H1 (cell line): ENCODE results near the gene CFHR3. TPM values are rescaled to one million over a fixed set of nuclear protein-coding genes. Genes with fewer than 3 reads are reported as not detected.
"Not testable (repeated sequence)": the region's sequence is repeated elsewhere in the genome, so short reads cannot be mapped to it uniquely, and the experiment has no call there.

Experiments used
- CTCF ChIA-PET: fragments of 300-600 bp; sonication (Branson Sonifier 250); formaldehyde crosslinking; loops from one replicate; lab custom pipeline; 2021; ENCODE audit not compliant: partially characterized antibody; lab: Charles Lee
- POLR2A ChIA-PET: fragments of 300-600 bp; sonication (Branson Sonifier 250); formaldehyde crosslinking; loops from one replicate; lab custom pipeline; 2021; ENCODE audit warnings: inconsistent platforms; ENCODE audit not compliant: partially characterized antibody; lab: Charles Lee
- DNase-seq, 2 experiments: peaks; one replicate each; pipeline versions ENCODE4 v3.0.0 to v3.0.0-alpha.2; 2010 to 2022; ENCODE audit warnings: low spot score in 2 of 2, low read depth in 1 of 2, mixed read lengths in 1 of 2
- FAIRE-seq: peaks from 2 replicates; lab custom pipeline; 2011; peaks lifted over from hg19 to GRCh38; lab: Jason Lieb, UNC
- H2AFZ ChIP-seq: 2 replicates; pipeline ENCODE4 v1.8.1; 2012; ENCODE audit warnings: low read length, inconsistent platforms
- H2AK5ac ChIP-seq: 2 replicates; pipeline ENCODE4 v1.6.1; 2013; ENCODE audit warnings: low read depth, low read length
- H2BK120ac ChIP-seq: replicated peaks from 2 replicates; pipeline ENCODE3; 2013; ENCODE audit warnings: low read depth, low read length, inconsistent platforms
- H2BK12ac ChIP-seq: 2 replicates; pipeline ENCODE4 v1.6.1; 2013; ENCODE audit warnings: low read depth, low read length
- H2BK15ac ChIP-seq: 2 replicates; pipeline ENCODE4 v1.6.1; 2013; ENCODE audit warnings: low read length
- H2BK20ac ChIP-seq: 2 replicates; pipeline ENCODE4 v1.6.1; 2013; ENCODE audit warnings: low read length
- H2BK5ac ChIP-seq: 2 replicates; pipeline ENCODE4 v1.6.1; 2013; ENCODE audit warnings: low read depth, low read length
- H3K14ac ChIP-seq: 2 replicates; pipeline ENCODE4 v1.6.1; 2013; ENCODE audit warnings: inconsistent platforms; ENCODE audit not compliant: insufficient read length
- H3K18ac ChIP-seq: 2 replicates; pipeline ENCODE4 v1.6.1; 2013; ENCODE audit warnings: low read length; ENCODE audit errors: extremely low read depth
- H3K23ac ChIP-seq: 2 replicates; pipeline ENCODE4 v1.6.1; 2013; ENCODE audit warnings: inconsistent platforms; ENCODE audit not compliant: insufficient read length
- H3K23me2 ChIP-seq: 2 replicates; pipeline ENCODE4 v1.6.1; 2013; ENCODE audit warnings: low read depth, low read length
- H3K27ac ChIP-seq: 2 replicates; pipeline ENCODE4 v1.6.1; 2011; ENCODE audit warnings: low read depth, low read length, inconsistent platforms
- H3K27me3 ChIP-seq, 4 experiments: replicated peaks in 1 of 4; 1 replicate in 1 of 4; 2 replicates in 3 of 4; pipeline versions ENCODE4 v1.6.1 to v1.8.1; 2011 to 2013; ENCODE audit warnings: low read length in 3 of 4, mild to moderate bottlenecking in 3 of 4, inconsistent platforms in 2 of 4, mixed read lengths in 2 of 4, moderate library complexity in 1 of 4; ENCODE audit not compliant: control insufficient read depth in 3 of 4, insufficient read depth in 3 of 4; ENCODE audit errors: extremely low read depth in 1 of 4
- H3K36me3 ChIP-seq, 4 experiments: 2 replicates each; pipeline versions ENCODE4 v1.6.1 to v1.8.1; 2011 to 2013; ENCODE audit warnings: mild to moderate bottlenecking in 4 of 4, low read length in 3 of 4, moderate library complexity in 2 of 4, control low read depth in 1 of 4, inconsistent platforms in 1 of 4; ENCODE audit not compliant: insufficient read depth in 4 of 4, control insufficient read depth in 2 of 4
- H3K4ac ChIP-seq: replicated peaks from 2 replicates; pipeline ENCODE3; 2013; ENCODE audit warnings: low read length, low read depth, mixed read lengths, inconsistent platforms; ENCODE audit not compliant: insufficient read length
- H3K4me1 ChIP-seq, 4 experiments: replicated peaks in 1 of 4; 1 replicate in 1 of 4; 2 replicates in 3 of 4; pipeline versions ENCODE4 v1.6.1 to v1.8.1; 2011 to 2013; ENCODE audit warnings: low read length in 3 of 4, inconsistent platforms in 2 of 4, mixed read lengths in 1 of 4; ENCODE audit not compliant: insufficient read depth in 4 of 4, control insufficient read depth in 3 of 4
- H3K4me2 ChIP-seq, 2 experiments: 2 replicates each; pipeline versions ENCODE4 v1.6.1 to v1.8.1; 2011 to 2013; ENCODE audit warnings: low read depth in 2 of 2, low read length in 2 of 2, control low read depth in 1 of 2, inconsistent platforms in 1 of 2, mild to moderate bottlenecking in 1 of 2; ENCODE audit not compliant: insufficient read depth in 1 of 2
- H3K4me3 ChIP-seq, 4 experiments: fragments of 200-600, 300-600 bp in 1 of 4; sonication (generic), shearing (Covaris generic), sonication (Bioruptor Twin) in 1 of 4; 2 replicates each; pipeline versions ENCODE4 v1.5.1 to v1.8.1; 2011 to 2016; ENCODE audit warnings: low read length in 4 of 4, low read depth in 3 of 4, control low read depth in 2 of 4, inconsistent platforms in 2 of 4, mild to moderate bottlenecking in 2 of 4, mixed read lengths in 1 of 4, moderate library complexity in 1 of 4; ENCODE audit not compliant: insufficient read depth in 2 of 4; ENCODE audit errors: extremely low read depth in 1 of 4
- H3K56ac ChIP-seq: replicated peaks from 2 replicates; pipeline ENCODE3; 2013; ENCODE audit warnings: low read depth, mild to moderate bottlenecking, mixed read lengths, low read length, inconsistent platforms; ENCODE audit not compliant: insufficient read length
- H3K79me1 ChIP-seq: 2 replicates; pipeline ENCODE4 v1.6.1; 2013; ENCODE audit warnings: low read depth, low read length, control low read depth
- H3K79me2 ChIP-seq, 2 experiments: 2 replicates each; pipeline versions ENCODE4 v1.6.1 to v1.8.1; 2012 to 2013; ENCODE audit warnings: low read length in 2 of 2, mild to moderate bottlenecking in 2 of 2, inconsistent platforms in 1 of 2; ENCODE audit not compliant: insufficient read depth in 2 of 2, control insufficient read depth in 1 of 2
- H3K9ac ChIP-seq, 4 experiments: replicated peaks in 1 of 4; 1 replicate in 1 of 4; 2 replicates in 3 of 4; pipeline versions ENCODE4 v1.6.1 to v1.8.1; 2011 to 2013; ENCODE audit warnings: low read depth in 3 of 4, low read length in 3 of 4, control low read depth in 2 of 4, mild to moderate bottlenecking in 2 of 4, moderate library complexity in 2 of 4, inconsistent platforms in 1 of 4; ENCODE audit errors: extremely low read depth in 1 of 4
- H3K9me3 ChIP-seq, 2 experiments: 2 replicates each; pipeline versions ENCODE4 v1.6.1 to v1.8.1; 2012 to 2013; ENCODE audit warnings: mild to moderate bottlenecking in 2 of 2, moderate library complexity in 2 of 2, control low read depth in 1 of 2, inconsistent platforms in 1 of 2, low read depth in 1 of 2, low read length in 1 of 2, mixed read lengths in 1 of 2; ENCODE audit not compliant: insufficient read depth in 2 of 2
- H4K20me1 ChIP-seq, 2 experiments: replicated peaks in 1 of 2; 2 replicates each; pipeline versions ENCODE3 to v1.8.1; 2011 to 2013; ENCODE audit warnings: inconsistent platforms in 2 of 2, low read length in 2 of 2, mild to moderate bottlenecking in 1 of 2; ENCODE audit not compliant: insufficient read depth in 2 of 2, control insufficient read depth in 1 of 2
- H4K5ac ChIP-seq: 2 replicates; pipeline ENCODE4 v1.6.1; 2013; ENCODE audit warnings: low read length, low read depth, mixed read lengths, inconsistent platforms; ENCODE audit not compliant: insufficient read length
- H4K8ac ChIP-seq: 2 replicates; pipeline ENCODE4 v1.8.0; 2013; ENCODE audit warnings: mild to moderate bottlenecking, moderate library complexity, low read length, inconsistent platforms; ENCODE audit not compliant: insufficient read depth; ENCODE audit errors: extremely low read depth
- H4K91ac ChIP-seq: replicated peaks from 2 replicates; pipeline ENCODE3; 2013; ENCODE audit warnings: low read length, mixed read lengths, inconsistent platforms; ENCODE audit not compliant: insufficient read length
- WGBS, 2 experiments: shearing (Covaris generic) in 1 of 2; methylation state at CpG; one replicate each; pipeline versions ENCODE4 v1.1.6 to v1.1.7; 2013 to 2015; ENCODE audit warnings: low lambda C conversion rate in 2 of 2, mixed read lengths in 2 of 2, inconsistent platforms in 1 of 2, low coverage in 1 of 2, missing lambda C conversion rate in 1 of 2; ENCODE audit not compliant: insufficient replicate concordance in 2 of 2, insufficient coverage in 1 of 2, insufficient read length in 1 of 2; ENCODE audit errors: extremely low coverage in 1 of 2, missing lambda C conversion rate in 1 of 2; 5-methylcytosine and 5-hydroxymethylcytosine counted together
- polyA plus RNA-seq, 7 experiments: library from polyadenylated mRNA; depleted of rRNA in 3 of 7; stranded (reverse) in 5 of 7; unstranded in 2 of 7; fragments of >200 nt in 5 of 7; fragments of 200-250 nt in 2 of 7; gene quantifications; 1 replicate in 5 of 7; 2 replicates in 1 of 7; 4 replicates in 1 of 7; pipeline versions ENCODE4 v1.2.1 to v1.2.3, GENCODE V29; 2011 to 2013; ENCODE audit warnings: missing spikeins in 2 of 7, mixed read lengths in 2 of 7
- total RNA-seq: library from RNA; stranded (reverse); fragmentation: NEBNext Ultra II Directional; extraction: Animal tissue kit (Norgen Biotek cat#: 25700); gene quantifications from 2 replicates; pipeline ENCODE4 v1.2.1, GENCODE V29; 2021

Gene CFHR3
- total and polyA plus RNA-seq, 2 of the 8 experiments (the other 6 are each of a cell fraction or from before 2014, with no cell fraction given), result 0.20 to 0.52 TPM

DNA sequence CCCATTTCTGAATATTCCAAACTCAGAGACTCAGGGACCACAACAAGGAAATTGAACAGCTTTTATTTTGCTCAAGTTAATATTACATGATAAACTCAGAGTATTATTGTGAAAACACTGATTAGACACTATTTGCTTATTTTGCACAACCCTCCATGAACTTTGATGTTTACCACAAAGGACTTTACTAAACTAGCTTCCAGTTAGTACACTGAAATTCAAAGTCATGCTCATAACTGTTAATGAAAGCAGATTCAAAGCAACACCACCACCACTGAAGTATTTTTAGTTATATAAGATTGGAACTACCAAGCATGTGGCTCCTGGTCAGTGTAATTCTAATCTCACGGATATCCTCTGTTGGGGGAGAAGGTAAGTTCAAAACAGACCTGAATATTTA, 44.9 kb downstream of the CFHR3 start, which contains the start of gene CFHR1:
CFHR1 (plus strand) TSS at position 201 of the 400 bp plus-strand sequence; CDS start at position 315, 114 bp downstream.
- POLR2A ChIA-PET, H3K27me3 ChIP-seq, H3K23me2 ChIP-seq, H3K4me2 ChIP-seq, H3K4me1 ChIP-seq, H3K56ac ChIP-seq, H3K4ac ChIP-seq, H3K9ac ChIP-seq, H4K8ac ChIP-seq, H3K27ac ChIP-seq, H2BK20ac ChIP-seq, H3K4me3 ChIP-seq, H2AK5ac ChIP-seq, H4K91ac ChIP-seq, CTCF ChIA-PET, H2BK15ac ChIP-seq, H3K79me2 ChIP-seq, H3K23ac ChIP-seq, H4K5ac ChIP-seq, H3K79me1 ChIP-seq, H3K18ac ChIP-seq, H2BK5ac ChIP-seq, H3K36me3 ChIP-seq, H2BK12ac ChIP-seq, H4K20me1 ChIP-seq, H2BK120ac ChIP-seq, H3K9me3 ChIP-seq, H3K14ac ChIP-seq, DNase-seq, FAIRE-seq, H2AFZ ChIP-seq: not testable (repeated sequence)
- WGBS, 2 experiments, result no CpG with 5 or more reads among the region's 1 CpG
